SIG-M5 treated with dmso at 0.1 percent for 504 hours (cell line): ENCODE results near the gene EI24.
"Not testable (repeated sequence)": the region's sequence is repeated elsewhere in the genome, so short reads cannot be mapped to it uniquely, and the experiment has no call there.

ENCODE experiments used
- DNase-seq: peaks from one replicate; lab custom pipeline; 2025; ENCODE audit not compliant: unreplicated experiment; lab: John Stamatoyannopoulos, UW

EI24 gene

GRCh38 chr11:125568970-125569914 lies at the start of gene EI24:
Gene EI24 (plus strand): TSS chr11:125569477. CDS start chr11:125572528, 3,051 bp downstream.
- DNase-seq: peak; percentile 83

GRCh38 chr11:125519860-125520834 lies 49.1 kb upstream of the EI24 start:
- DNase-seq: no peak

GRCh38 chr11:125525303-125525702 lies 44.0 kb upstream of the EI24 start:
- no peak for DNase-seq

- DNase-seq: no peak
Measured at GRCh38 chr11:125532668-125533067, 36.6 kb upstream of the EI24 start.

- DNase-seq: no peak
Measured at GRCh38 chr11:125535585-125535984, 33.7 kb upstream of the EI24 start.

- not testable (repeated sequence) for DNase-seq
Measured at GRCh38 chr11:125536834-125537233, 32.4 kb upstream of the EI24 start.

GRCh38 chr11:125542709-125543108 lies 26.6 kb upstream of the EI24 start:
- no peak for DNase-seq

- no peak for DNase-seq
Measured at GRCh38 chr11:125550780-125551179, 18.5 kb upstream of the EI24 start.

GRCh38 chr11:125551835-125552342 lies 17.4 kb upstream of the EI24 start:
- no peak for DNase-seq

GRCh38 chr11:125552927-125553326 lies 16.4 kb upstream of the EI24 start:
- DNase-seq: no peak

GRCh38 chr11:125553357-125553756 lies 15.9 kb upstream of the EI24 start:
- DNase-seq: no peak

GRCh38 chr11:125554038-125554437 lies 15.2 kb upstream of the EI24 start:
- no peak for DNase-seq

GRCh38 chr11:125559888-125560287 lies 9.4 kb upstream of the EI24 start:
- DNase-seq: no peak

- no peak for DNase-seq
Measured at GRCh38 chr11:125561924-125562323, 7.4 kb upstream of the EI24 start.

- no peak for DNase-seq
Measured at GRCh38 chr11:125562430-125562829, 6.8 kb upstream of the EI24 start.

GRCh38 chr11:125564357-125564756 lies 4.9 kb upstream of the EI24 start:
- no peak for DNase-seq

GRCh38 chr11:125566235-125566634 lies 3.0 kb upstream of the EI24 start:
- DNase-seq: no peak

GRCh38 chr11:125569915-125570621 lies 791 bp downstream of the EI24 start:
- no peak for DNase-seq

GRCh38 chr11:125570952-125571351 lies 1.7 kb downstream of the EI24 start:
- no peak for DNase-seq

GRCh38 chr11:125572916-125573315 lies 3.6 kb downstream of the EI24 start:
- no peak for DNase-seq

GRCh38 chr11:125577181-125577580 lies 7.9 kb downstream of the EI24 start:
- not testable (repeated sequence) for DNase-seq
